ENCODE results near the gene TACR2.

DNA sequence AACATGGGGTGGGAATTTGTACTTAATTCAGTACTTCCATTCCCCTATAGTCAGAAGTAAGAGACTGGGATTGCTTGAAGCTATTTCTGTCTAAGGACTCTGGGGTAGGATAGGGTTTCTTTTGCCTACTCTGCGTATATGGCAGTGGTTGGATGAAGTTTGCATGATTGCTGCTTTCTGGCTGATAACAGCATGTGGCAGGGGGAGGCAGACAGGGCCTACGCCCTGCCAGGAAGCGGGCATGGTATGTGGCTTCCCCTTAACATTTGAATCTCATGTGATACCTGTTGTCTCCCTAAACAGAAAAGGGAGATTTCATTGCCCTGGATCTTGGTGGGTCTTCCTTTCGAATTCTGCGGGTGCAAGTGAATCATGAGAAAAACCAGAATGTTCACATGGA lies 57.1 kb downstream of the TACR2 start:
- TF ChIP-seq, protein P1, sequence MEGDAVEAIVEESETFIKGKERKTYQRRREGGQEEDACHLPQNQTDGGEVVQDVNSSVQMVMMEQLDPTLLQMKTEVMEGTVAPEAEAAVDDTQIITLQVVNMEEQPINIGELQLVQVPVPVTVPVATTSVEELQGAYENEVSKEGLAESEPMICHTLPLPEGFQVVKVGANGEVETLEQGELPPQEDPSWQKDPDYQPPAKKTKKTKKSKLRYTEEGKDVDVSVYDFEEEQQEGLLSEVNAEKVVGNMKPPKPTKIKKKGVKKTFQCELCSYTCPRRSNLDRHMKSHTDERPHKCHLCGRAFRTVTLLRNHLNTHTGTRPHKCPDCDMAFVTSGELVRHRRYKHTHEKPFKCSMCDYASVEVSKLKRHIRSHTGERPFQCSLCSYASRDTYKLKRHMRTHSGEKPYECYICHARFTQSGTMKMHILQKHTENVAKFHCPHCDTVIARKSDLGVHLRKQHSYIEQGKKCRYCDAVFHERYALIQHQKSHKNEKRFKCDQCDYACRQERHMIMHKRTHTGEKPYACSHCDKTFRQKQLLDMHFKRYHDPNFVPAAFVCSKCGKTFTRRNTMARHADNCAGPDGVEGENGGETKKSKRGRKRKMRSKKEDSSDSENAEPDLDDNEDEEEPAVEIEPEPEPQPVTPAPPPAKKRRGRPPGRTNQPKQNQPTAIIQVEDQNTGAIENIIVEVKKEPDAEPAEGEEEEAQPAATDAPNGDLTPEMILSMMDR (IDR thresholded peaks at IDR 0.05 in 4 of 5, conservative IDR thresholded peaks at IDR 0.05 in 1 of 5), result no peak
- TF ChIP-seq POLR2A (IDR thresholded peaks at IDR 0.05), result no peak
